Measurements from ENCODE around the gene FAM168A. TPM values are rescaled to one million over a fixed set of nuclear protein-coding genes. Genes with fewer than 3 reads are reported as not detected.

FAM168A gene
- total RNA-seq, 1 experiment from 2014 or later = 30.4 TPM

DNA sequence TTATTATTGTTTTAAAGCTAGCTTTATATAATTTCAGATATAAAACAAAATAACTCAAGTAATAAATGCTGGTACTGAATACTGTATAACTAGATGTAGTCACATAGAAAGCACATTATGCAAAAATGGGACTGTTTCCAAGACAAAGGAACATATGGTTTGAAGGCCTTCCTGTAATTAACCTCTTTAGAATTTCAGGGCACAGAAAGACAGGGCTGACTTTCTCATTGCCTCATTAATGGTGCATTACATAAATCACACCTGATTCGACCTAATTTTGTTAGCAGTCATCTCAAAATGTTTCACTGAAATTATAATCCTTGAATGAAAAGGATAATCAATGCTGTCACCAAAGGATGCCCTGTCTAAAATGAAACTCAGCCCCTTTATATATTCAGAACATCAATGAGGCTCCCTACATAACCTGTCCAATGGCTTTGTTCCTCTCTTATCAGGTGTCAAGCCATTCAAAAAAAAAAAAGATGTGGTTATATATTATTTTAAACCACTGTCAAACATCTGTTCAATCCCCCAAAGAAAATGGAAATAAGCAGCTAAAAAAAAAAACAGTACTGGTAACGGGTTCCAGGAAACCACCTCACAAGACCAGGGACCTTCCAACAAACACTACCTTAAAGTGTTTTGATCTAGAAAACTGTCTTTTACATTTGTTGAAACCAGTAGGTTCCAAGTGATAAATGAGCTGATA is 77.4 kb downstream of the FAM168A start:
- Mint-ChIP-seq H3K4me3 (ENCODE audit: low read depth, unreplicated experiment) (no peak overlapping the region), H3K27me3 (ENCODE audit: unreplicated experiment) (no peaks in the 10 kb centered on the region), H3K36me3 (ENCODE audit: insufficient read depth, unreplicated experiment) (no peaks in the 10 kb centered on the region), H3K4me1 (ENCODE audit: low read depth, unreplicated experiment) (no peaks in the 10 kb centered on the region), H3K27ac (ENCODE audit: unreplicated experiment) (no peak overlapping the region), H3K9me3 (ENCODE audit: low read depth, unreplicated experiment) (no peaks in the 10 kb centered on the region)
- BruUV-seq (replicated peaks) = no TSS peak
- intact Hi-C loops (cut with micrococcal nuclease; ENCODE audit: unreplicated experiment) = no loop called here
- CTCF ChIA-PET = no interaction called here
- no peak for DNase-seq
- TF ChIP-seq, protein P1, sequence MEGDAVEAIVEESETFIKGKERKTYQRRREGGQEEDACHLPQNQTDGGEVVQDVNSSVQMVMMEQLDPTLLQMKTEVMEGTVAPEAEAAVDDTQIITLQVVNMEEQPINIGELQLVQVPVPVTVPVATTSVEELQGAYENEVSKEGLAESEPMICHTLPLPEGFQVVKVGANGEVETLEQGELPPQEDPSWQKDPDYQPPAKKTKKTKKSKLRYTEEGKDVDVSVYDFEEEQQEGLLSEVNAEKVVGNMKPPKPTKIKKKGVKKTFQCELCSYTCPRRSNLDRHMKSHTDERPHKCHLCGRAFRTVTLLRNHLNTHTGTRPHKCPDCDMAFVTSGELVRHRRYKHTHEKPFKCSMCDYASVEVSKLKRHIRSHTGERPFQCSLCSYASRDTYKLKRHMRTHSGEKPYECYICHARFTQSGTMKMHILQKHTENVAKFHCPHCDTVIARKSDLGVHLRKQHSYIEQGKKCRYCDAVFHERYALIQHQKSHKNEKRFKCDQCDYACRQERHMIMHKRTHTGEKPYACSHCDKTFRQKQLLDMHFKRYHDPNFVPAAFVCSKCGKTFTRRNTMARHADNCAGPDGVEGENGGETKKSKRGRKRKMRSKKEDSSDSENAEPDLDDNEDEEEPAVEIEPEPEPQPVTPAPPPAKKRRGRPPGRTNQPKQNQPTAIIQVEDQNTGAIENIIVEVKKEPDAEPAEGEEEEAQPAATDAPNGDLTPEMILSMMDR (IDR thresholded peaks at IDR 0.05; ENCODE audit: unreplicated experiment) = no peak

DNA sequence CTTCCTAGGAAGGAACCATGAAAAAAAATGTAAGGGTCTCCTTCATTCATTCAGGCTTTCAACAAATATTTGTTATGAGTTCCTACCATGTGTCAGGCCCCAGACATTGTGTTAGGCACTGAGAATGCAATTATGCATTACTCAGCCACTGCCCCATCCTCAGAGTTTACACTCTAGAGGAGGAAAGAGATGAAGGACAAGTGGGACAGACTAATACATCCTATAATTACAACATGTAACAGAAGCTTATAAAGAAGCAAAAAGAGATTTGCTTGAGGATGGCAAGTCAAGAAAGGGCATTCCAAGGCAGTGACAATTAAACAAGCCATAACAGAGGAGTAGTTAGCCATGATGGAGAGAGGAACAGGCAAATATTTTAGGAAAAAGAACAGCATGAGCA is 78.6 kb downstream of the FAM168A start:
- CTCF ChIA-PET = interaction anchor here (0.6 kb wide), 1 partner anchor 14 kb away, joined by 3 read pairs; no protein-coding TSS in a partner anchor
- no peaks in the 10 kb centered on the region for H3K9me3 Mint-ChIP-seq (ENCODE audit: low read depth, unreplicated experiment)
- no peaks in the 10 kb centered on the region for H3K36me3 Mint-ChIP-seq (ENCODE audit: insufficient read depth, unreplicated experiment)
- H3K4me3 Mint-ChIP-seq (ENCODE audit: low read depth, unreplicated experiment) = no peak overlapping the region
- BruUV-seq (replicated peaks) = no TSS peak
- no peaks in the 10 kb centered on the region for H3K4me1 Mint-ChIP-seq (ENCODE audit: low read depth, unreplicated experiment)
- DNase-seq = no peak
- no peak overlapping the region for H3K27ac Mint-ChIP-seq (ENCODE audit: unreplicated experiment)
- TF ChIP-seq, protein P1 (IDR thresholded peaks at IDR 0.05; ENCODE audit: unreplicated experiment) = no peak
- H3K27me3 Mint-ChIP-seq (ENCODE audit: unreplicated experiment) = no peaks in the 10 kb centered on the region
- intact Hi-C loops (cut with micrococcal nuclease; ENCODE audit: unreplicated experiment) = no loop called here

DNA sequence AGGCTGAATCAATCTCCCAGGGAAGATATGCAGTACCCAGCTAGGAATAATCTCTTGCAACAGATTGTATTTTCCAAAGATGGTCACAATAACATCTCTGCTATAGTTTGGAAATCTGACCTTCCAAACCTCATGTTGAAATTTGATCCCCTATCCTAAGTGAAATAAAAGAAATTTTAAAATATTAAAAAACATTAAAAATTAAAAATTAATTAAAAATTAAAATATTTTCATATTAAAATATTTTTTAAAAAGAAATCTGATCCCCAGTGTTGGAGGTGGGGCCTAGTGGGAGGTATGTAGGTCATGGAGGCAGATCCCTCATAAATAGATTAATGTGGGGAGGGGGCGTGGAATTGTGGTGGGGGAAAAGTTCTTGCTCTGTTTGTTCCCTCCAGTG is 79.7 kb downstream of the FAM168A start:
- no TSS peak for BruUV-seq (replicated peaks)
- Mint-ChIP-seq H3K9me3 (ENCODE audit: low read depth, unreplicated experiment) (no peaks in the 10 kb centered on the region), H3K27me3 (ENCODE audit: unreplicated experiment) (no peaks in the 10 kb centered on the region), H3K4me1 (ENCODE audit: low read depth, unreplicated experiment) (no peaks in the 10 kb centered on the region), H3K36me3 (ENCODE audit: insufficient read depth, unreplicated experiment) (no peaks in the 10 kb centered on the region), H3K4me3 (ENCODE audit: low read depth, unreplicated experiment) (no peak overlapping the region), H3K27ac (ENCODE audit: unreplicated experiment) (no peak overlapping the region)
- DNase-seq = no peak
- TF ChIP-seq, protein P1 (IDR thresholded peaks at IDR 0.05; ENCODE audit: unreplicated experiment) = no peak
- intact Hi-C loops (cut with micrococcal nuclease; ENCODE audit: unreplicated experiment) = no loop called here
- CTCF ChIA-PET = no interaction called here

DNA sequence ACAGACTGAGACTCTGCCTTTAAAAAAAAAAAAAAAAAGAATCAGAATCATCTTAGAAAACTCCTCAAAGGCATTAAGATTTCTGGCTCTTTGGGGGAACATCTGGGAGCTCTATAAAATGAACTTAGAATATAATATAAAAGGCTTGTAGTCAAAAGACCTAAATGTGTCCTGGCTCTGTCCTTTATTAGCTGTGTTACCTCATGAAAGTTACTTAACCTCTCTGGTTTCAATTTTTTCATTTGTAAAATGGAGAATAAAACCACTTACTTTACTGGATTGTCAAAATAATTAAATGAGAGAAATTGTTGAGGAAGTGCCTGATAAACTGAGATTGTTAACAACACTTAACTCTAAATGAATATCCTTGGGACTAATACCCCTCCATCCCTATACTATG is 81.8 kb downstream of the FAM168A start:
- no peaks in the 10 kb centered on the region for H3K27me3 Mint-ChIP-seq (ENCODE audit: unreplicated experiment)
- TF ChIP-seq, protein P1 (IDR thresholded peaks at IDR 0.05; ENCODE audit: unreplicated experiment) = no peak
- intact Hi-C loops (cut with micrococcal nuclease; ENCODE audit: unreplicated experiment) = no loop called here
- BruUV-seq (replicated peaks) = no TSS peak
- H3K27ac Mint-ChIP-seq (ENCODE audit: unreplicated experiment) = no peak overlapping the region
- CTCF ChIA-PET = no interaction called here
- no peak for DNase-seq
- no peaks in the 10 kb centered on the region for H3K9me3 Mint-ChIP-seq (ENCODE audit: low read depth, unreplicated experiment)
- no peak overlapping the region for H3K4me3 Mint-ChIP-seq (ENCODE audit: low read depth, unreplicated experiment)
- no peaks in the 10 kb centered on the region for H3K36me3 Mint-ChIP-seq (ENCODE audit: insufficient read depth, unreplicated experiment)
- no peaks in the 10 kb centered on the region for H3K4me1 Mint-ChIP-seq (ENCODE audit: low read depth, unreplicated experiment)

Measured in Calu3 (cell line).